Left ventricle myocardium inferior (tissue), 1 donor: ENCODE data around the gene RUNX1. TPM values are rescaled to one million over a fixed set of nuclear protein-coding genes. Genes with fewer than 3 reads are reported as not detected.

Source experiments
- DNase-seq: peaks from one replicate; pipeline ENCODE4 v3.0.0-alpha.2; 2020
- H3K27ac ChIP-seq: fragments of 200-600 bp; replicated peaks from 2 replicates; pipeline ENCODE4 v1.8.0; 2021
- H3K27me3 ChIP-seq: fragments of 200-600 bp; 2 replicates; pipeline ENCODE4 v1.8.0; 2021; ENCODE audit warnings: low read depth
- H3K36me3 ChIP-seq: fragments of 200-600 bp; 2 replicates; pipeline ENCODE4 v1.8.0; 2021
- H3K4me1 ChIP-seq: fragments of 200-600 bp; 2 replicates; pipeline ENCODE4 v1.8.0; 2021
- H3K4me3 ChIP-seq: fragments of 200-600 bp; 2 replicates; pipeline ENCODE4 v1.8.0; 2021; ENCODE audit warnings: mild to moderate bottlenecking, moderate library complexity
- H3K9me3 ChIP-seq: fragments of 200-600 bp; replicated peaks from 2 replicates; pipeline ENCODE4 v1.8.0; 2021
- CTCF ChIP-seq: fragments of 200-600 bp; IDR thresholded peaks from 2 replicates; pipeline ENCODE4 v1.8.0; 2021; ENCODE audit warnings: antibody characterized with exemption, mild to moderate bottlenecking, borderline replicate concordance
- intact Hi-C: fragments of 100-400 bp; cut with micrococcal nuclease; formaldehyde crosslinking; loops from one replicate; pipeline ENCODE4 v1.11.0; 2022
- total RNA-seq: library from RNA; stranded (reverse); fragmentation: NEBNext Ultra II Directional; extraction: Animal tissue kit (Norgen Biotek cat#: 25700); gene quantifications from one replicate; pipeline ENCODE4 v1.2.1, GENCODE V29; 2021
- donor health status: DM: no; HTN: yes; CAD: no; lungs with severe emphysema.

Gene RUNX1
- total RNA-seq, 1 donor from 2014 or later: 1.5 TPM

GRCh38 chr21:34890470-34890723 is 158.7 kb downstream of the RUNX1 start:
- Histone ChIP-seq H3K4me3 (peak overlapping the region; percentile 75), H3K27me3 (peaks cover 89% of the 10 kb centered on the region), H3K36me3 (no peaks in the 10 kb centered on the region), H3K4me1 (peaks cover 57% of the 10 kb centered on the region), H3K9me3 (no peaks in the 10 kb centered on the region), H3K27ac (peak overlapping the region; percentile 87)
- no peak for TF ChIP-seq CTCF
- intact Hi-C loops: no loop called here
- DNase-seq: no peak

DNA sequence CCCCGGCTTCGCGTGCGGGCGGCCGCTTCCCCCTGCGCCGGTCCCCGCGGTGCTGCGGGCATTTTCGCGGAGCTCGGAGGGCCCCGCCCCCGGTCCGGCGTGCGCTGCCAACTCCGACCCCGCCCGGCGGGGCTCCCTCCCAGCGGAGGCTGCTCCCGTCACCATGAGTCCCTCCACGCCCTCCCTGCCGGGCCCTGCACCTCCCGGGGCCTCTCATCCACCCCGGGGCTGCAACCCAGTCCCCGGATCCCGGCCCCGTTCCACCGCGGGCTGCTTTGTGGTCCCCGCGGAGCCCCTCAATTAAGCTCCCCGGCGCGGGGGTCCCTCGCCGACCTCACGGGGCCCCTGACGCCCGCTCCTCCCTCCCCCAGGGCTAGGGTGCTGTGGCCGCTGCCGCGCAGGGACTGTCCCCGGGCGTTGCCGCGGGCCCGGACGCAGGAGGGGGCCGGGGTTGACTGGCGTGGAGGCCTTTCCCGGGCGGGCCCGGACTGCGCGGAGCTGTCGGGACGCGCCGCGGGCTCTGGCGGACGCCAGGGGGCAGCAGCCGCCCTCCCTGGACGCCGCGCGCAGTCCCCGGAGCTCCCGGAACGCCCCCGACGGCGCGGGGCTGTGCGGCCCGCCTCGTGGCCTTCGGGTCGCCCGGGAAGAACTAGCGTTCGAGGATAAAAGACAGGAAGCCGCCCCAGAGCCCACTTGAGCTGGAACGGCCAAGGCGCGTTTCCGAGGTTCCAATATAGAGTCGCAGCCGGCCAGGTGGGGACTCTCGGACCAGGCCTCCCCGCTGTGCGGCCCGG is 159.2 kb downstream of the RUNX1 start:
- Histone ChIP-seq H3K9me3 (no peaks in the 10 kb centered on the region), H3K36me3 (no peaks in the 10 kb centered on the region), H3K27me3 (peaks cover 89% of the 10 kb centered on the region), H3K27ac (peak overlapping the region; percentile 87), H3K4me3 (peak overlapping the region; percentile 75), H3K4me1 (peaks cover 57% of the 10 kb centered on the region)
- intact Hi-C loops: no loop called here
- TF ChIP-seq CTCF: peak; percentile 81
- peak; percentile 73 for DNase-seq

GRCh38 chr21:34889320-34889675 is 159.8 kb downstream of the RUNX1 start:
- no peak for TF ChIP-seq CTCF
- peaks cover 92% of the 10 kb centered on the region for H3K27me3 ChIP-seq
- H3K27ac ChIP-seq: peak overlapping the region; percentile 87
- no peaks in the 10 kb centered on the region for H3K36me3 ChIP-seq
- no peaks in the 10 kb centered on the region for H3K9me3 ChIP-seq
- peak overlapping the region; percentile 75 for H3K4me3 ChIP-seq
- peak; percentile 46 for DNase-seq
- intact Hi-C loops: no loop called here
- H3K4me1 ChIP-seq: peaks cover 57% of the 10 kb centered on the region

DNA sequence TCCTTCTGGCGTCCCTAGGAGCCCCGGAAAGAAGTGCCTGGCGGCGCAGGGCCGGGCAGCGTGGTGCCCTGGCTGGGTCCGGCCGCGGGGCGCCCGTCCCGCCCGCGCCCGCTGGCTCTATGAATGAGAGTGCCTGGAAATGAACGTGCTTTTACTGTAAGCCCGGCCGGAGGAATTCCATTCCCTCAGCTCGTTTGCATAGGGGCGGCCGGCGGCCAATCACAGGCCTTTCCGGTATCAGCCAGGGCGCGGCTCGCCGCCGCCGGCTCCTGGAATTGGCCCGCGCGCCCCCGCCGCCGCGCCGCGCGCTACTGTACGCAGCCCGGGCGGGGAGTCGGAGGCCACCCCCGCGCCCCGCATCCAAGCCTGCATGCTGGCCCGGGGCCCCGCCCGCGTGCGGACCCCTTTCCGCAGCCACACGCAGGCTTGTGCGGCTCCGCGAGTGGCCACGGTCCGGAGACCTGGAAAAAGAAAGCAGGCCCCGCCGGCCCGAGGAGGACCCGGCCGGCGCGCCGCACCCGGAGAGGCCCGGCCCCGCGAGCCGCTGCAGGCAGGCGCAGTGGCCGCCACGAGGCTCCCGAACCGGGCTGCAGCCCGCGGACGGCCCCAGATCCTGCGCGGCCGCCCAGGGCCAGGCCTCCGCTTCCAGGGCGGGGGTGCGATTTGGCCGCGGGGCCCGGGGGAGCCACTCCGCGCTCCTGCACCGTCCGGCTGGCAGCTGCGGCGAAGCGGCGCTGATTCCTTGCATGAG is 160.4 kb downstream of the RUNX1 start:
- H3K4me3 ChIP-seq: peak overlapping the region; percentile 75
- no peaks in the 10 kb centered on the region for H3K9me3 ChIP-seq
- peaks cover 92% of the 10 kb centered on the region for H3K27me3 ChIP-seq
- DNase-seq: peak; percentile 93
- TF ChIP-seq CTCF: no peak
- H3K36me3 ChIP-seq: no peaks in the 10 kb centered on the region
- intact Hi-C loops: no loop called here
- peak overlapping the region; percentile 87 for H3K27ac ChIP-seq
- peaks cover 57% of the 10 kb centered on the region for H3K4me1 ChIP-seq

- Histone ChIP-seq H3K9me3 (no peaks in the 10 kb centered on the region), H3K27me3 (peaks cover 92% of the 10 kb centered on the region), H3K4me1 (peaks cover 57% of the 10 kb centered on the region), H3K4me3 (peak overlapping the region; percentile 75), H3K27ac (peak overlapping the region; percentile 87), H3K36me3 (no peaks in the 10 kb centered on the region)
- intact Hi-C loops: no loop called here
- DNase-seq: peak; percentile 55
- TF ChIP-seq CTCF: no peak
Measured at GRCh38 chr21:34887725-34888568, 161.2 kb downstream of the RUNX1 start.
